Activated T-helper 2 cell treated with anti-CD3 and anti-CD28 coated beads, Interferon-gamma antibody, Interleukin-2, Interleukin-4, amounts not matched to agents 10 μg/mL and 5 μg/mL and 100 μg/mL, durations not matched to agents 14 hours and 24 hours and 36 hours (primary cell): ENCODE data around the gene CACNA1F. TPM values are rescaled to one million over a fixed set of nuclear protein-coding genes. Genes with fewer than 3 reads are reported as not detected.
A peak's percentile ranks its signal among the peaks of the same experiment; 100 is the strongest.
"Not testable (repeated sequence)": the region's sequence is repeated elsewhere in the genome, so short reads cannot be mapped to it uniquely, and the experiment has no call there.

Experiments used
- DNase-seq: peaks from one replicate; pipeline ENCODE4 v3.0.0; 2021; ENCODE audit warnings: low spot score
- H3K27ac Mint-ChIP-seq: one replicate; pipeline ENCODE4 v1.8.0; 2021; ENCODE audit warnings: mixed read lengths
- H3K27me3 Mint-ChIP-seq: one replicate; pipeline ENCODE4 v1.8.0; 2021; ENCODE audit warnings: low read depth, mixed read lengths
- H3K36me3 Mint-ChIP-seq: one replicate; pipeline ENCODE4 v1.8.0; 2021; ENCODE audit warnings: low read depth, mixed read lengths
- H3K4me1 Mint-ChIP-seq: one replicate; pipeline ENCODE4 v1.8.0; 2021; ENCODE audit warnings: low read depth, mixed read lengths
- H3K4me3 Mint-ChIP-seq: one replicate; pipeline ENCODE4 v1.8.0; 2021; ENCODE audit warnings: low read depth, mild to moderate bottlenecking, moderate library complexity, mixed read lengths
- H3K9me3 Mint-ChIP-seq: one replicate; pipeline ENCODE4 v1.8.0; 2021; ENCODE audit warnings: mixed read lengths
- intact Hi-C: fragments of 100-400 bp; cut with micrococcal nuclease; formaldehyde crosslinking; loops from one replicate; pipeline ENCODE4 v1.15.1; 2023
- total RNA-seq: library from RNA; stranded (reverse); gene quantifications from 2 replicates; pipeline ENCODE4 v1.2.3, GENCODE V29; 2022

Gene CACNA1F
- total RNA-seq, 1 donor from 2014 or later = 0.23 TPM

- Mint-ChIP-seq H3K9me3 (no peaks in the 10 kb centered on the region), H3K4me1 (peaks cover 18% of the 10 kb centered on the region), H3K4me3 (peak overlapping the region; percentile 86), H3K27me3 (no peaks in the 10 kb centered on the region), H3K36me3 (peaks cover 30% of the 10 kb centered on the region), H3K27ac (peak overlapping the region; percentile 83)
- intact Hi-C loops = no loop called here
- peak; percentile 15 for DNase-seq
Observed at GRCh38 chrX:49184294-49185281, 48.6 kb downstream of the CACNA1F start.

DNA sequence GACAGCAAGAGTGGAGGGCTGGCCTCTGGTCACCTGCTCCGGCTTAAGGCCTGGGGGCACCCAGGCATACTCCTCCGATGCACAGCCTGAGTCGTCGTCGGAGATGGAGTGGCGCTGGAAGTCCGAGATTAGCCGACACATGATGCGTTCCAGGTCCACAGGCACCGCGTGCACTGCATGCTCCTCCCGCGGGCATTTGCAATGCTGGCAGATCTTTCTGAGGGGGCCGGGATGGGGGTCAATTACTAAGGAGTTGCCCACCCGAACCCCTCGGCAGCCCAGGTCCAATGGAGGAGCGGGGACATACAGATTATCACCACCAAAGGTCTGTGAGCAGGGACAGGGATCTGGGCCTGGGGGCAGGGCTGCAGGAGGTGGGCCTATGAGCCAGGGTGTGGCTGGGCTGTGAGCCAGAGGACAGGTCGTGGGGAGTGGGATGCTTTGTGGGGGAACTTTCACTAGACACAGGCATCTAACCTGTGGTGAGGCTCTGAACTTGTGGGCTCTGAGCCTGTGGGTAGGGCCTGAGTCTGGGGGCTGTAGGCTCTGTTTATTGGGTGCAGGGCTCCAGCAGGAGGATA is 49.3 kb downstream of the CACNA1F start:
- H3K36me3 Mint-ChIP-seq = peaks cover 37% of the 10 kb centered on the region
- H3K4me3 Mint-ChIP-seq = peak overlapping the region; percentile 37
- H3K9me3 Mint-ChIP-seq = no peaks in the 10 kb centered on the region
- H3K27me3 Mint-ChIP-seq = no peaks in the 10 kb centered on the region
- DNase-seq = no peak
- peak overlapping the region; percentile 46 for H3K27ac Mint-ChIP-seq
- peaks cover 14% of the 10 kb centered on the region for H3K4me1 Mint-ChIP-seq
- intact Hi-C loops = no loop called here

DNA sequence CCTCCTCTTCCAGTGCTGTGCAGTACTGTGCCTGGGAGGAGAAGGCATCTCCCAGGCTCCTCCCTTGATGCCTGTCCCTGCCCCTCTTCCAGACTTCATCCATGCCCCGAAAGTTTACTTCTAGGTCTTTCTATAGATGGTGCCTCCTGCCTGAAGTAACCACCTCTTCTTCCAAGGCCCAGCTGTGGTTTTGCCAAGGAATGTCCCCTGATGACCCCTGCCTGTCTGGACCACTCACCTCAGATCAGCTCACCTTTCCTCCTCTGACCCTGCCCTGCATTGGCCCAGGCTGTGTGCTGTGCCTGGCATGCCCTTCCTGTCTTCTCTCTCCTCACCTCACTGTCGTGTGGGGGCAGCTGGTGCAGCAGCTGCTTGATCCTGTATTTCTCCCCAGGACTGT is 53.8 kb downstream of the CACNA1F start:
- no peaks in the 10 kb centered on the region for H3K9me3 Mint-ChIP-seq
- peaks cover 65% of the 10 kb centered on the region for H3K36me3 Mint-ChIP-seq
- H3K4me1 Mint-ChIP-seq = peaks cover 3% of the 10 kb centered on the region
- intact Hi-C loops = no loop called here
- H3K4me3 Mint-ChIP-seq = no peak overlapping the region
- H3K27me3 Mint-ChIP-seq = no peaks in the 10 kb centered on the region
- peak overlapping the region; percentile 28 for H3K27ac Mint-ChIP-seq
- DNase-seq = no peak

- no peaks in the 10 kb centered on the region for H3K27me3 Mint-ChIP-seq
- H3K4me1 Mint-ChIP-seq = peaks cover 6% of the 10 kb centered on the region
- intact Hi-C loops = no loop called here
- H3K9me3 Mint-ChIP-seq = no peaks in the 10 kb centered on the region
- H3K36me3 Mint-ChIP-seq = peaks cover 62% of the 10 kb centered on the region
- H3K27ac Mint-ChIP-seq = no peak overlapping the region
- no peak overlapping the region for H3K4me3 Mint-ChIP-seq
- DNase-seq = no peak
Observed at GRCh38 chrX:49178537-49178936, 54.6 kb downstream of the CACNA1F start.

- no peaks in the 10 kb centered on the region for H3K9me3 Mint-ChIP-seq
- intact Hi-C loops = no loop called here
- no peaks in the 10 kb centered on the region for H3K27me3 Mint-ChIP-seq
- DNase-seq = no peak
- H3K36me3 Mint-ChIP-seq = peaks cover 65% of the 10 kb centered on the region
- H3K4me3 Mint-ChIP-seq = no peak overlapping the region
- peaks cover 9% of the 10 kb centered on the region for H3K4me1 Mint-ChIP-seq
- H3K27ac Mint-ChIP-seq = no peak overlapping the region
Observed at GRCh38 chrX:49177873-49178480, 55.2 kb downstream of the CACNA1F start.

GRCh38 chrX:49177338-49177833 is 55.8 kb downstream of the CACNA1F start:
- Mint-ChIP-seq H3K4me1 (peaks cover 13% of the 10 kb centered on the region), H3K4me3 (no peak overlapping the region), H3K27ac (no peak overlapping the region), H3K27me3 (no peaks in the 10 kb centered on the region), H3K9me3 (no peaks in the 10 kb centered on the region), H3K36me3 (peaks cover 66% of the 10 kb centered on the region)
- intact Hi-C loops = no loop called here
- no peak for DNase-seq

DNA sequence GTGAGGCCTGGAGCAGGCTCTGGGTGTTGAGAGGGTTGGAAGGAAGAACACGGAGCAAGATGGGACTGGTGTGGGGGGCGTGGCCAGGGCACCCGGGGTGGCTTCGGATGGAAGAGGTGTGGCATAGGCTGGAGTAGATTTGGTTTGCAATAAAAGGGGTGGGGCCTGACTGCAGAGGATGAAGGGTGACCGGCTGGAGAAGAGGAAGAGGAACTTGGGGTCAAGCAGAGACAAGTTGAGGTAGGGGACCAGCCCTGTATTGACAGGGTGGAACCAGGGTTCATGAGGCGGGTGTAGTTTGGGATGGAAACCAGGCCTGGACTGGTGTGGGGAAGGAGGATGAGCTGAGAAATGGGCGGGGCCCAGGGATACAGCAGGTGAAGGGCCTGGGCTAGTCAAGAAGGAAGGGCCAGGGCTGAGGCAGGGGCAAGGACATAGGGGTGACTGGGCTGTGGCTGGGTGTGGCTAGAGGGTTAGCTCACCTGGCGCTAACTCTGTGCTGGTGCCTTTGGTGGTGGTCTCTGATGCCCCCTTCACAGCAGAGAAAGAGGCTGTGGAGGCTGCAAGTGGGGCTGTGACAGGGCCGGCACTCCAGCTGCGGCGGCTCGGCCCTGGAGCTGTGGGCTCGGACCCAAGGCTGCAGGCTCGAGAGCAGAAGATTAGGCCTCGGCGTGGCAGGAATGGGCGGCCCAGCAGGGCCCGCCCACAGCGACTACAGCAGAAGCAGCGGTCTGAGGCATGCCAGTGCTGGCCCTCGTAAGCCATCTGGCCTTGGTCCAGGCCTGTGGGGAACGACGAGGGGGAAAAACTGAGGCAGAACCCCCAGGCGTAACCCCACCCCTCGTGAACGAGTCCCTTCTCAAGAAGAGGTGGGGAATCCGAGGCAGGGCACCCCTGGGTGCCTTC is 56.5 kb downstream of the CACNA1F start:
- Mint-ChIP-seq H3K4me1 (peaks cover 13% of the 10 kb centered on the region), H3K36me3 (peaks cover 63% of the 10 kb centered on the region), H3K9me3 (no peaks in the 10 kb centered on the region), H3K27me3 (no peaks in the 10 kb centered on the region), H3K27ac (no peak overlapping the region), H3K4me3 (no peak overlapping the region)
- intact Hi-C loops = no loop called here
- DNase-seq = no peak

DNA sequence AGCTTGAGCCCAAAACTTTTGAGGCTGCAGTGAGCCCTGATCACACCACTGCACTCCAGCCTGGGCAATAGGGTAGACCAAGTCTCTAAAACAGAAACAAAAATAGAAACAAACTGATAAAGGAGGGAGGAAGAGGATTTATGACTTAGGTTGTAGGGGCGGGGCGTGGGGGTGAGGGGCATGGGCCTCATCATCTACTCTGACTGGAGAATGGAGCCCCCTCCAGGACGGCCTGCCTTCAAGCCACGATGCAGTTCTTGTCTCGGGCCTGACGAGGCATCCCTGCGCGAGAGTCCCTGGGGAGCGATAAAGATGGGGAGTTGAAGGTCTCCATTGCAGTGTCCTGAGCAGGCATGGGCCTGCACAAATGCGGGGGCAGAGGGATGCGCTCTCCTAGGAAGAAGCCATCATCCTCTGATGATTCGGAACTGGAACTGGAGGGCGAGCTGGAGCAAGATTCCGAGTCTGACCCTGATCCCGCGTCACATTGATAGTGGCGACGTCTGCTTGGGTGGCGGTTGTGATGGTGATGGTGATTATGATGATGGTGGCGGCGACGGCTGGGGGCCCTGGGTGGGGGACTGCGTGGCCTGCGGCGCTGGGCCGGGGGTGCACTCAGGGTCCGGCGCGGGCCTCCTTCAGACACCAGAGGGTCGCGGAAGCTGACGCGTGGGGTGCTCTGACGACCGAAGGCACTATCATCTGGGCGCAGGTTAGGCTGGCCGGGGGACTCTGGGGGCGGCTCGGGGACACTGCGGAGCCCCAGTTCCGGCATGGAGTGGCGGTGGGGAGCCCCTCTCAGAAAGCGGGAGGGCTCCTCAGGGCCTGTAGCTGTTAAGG is 57.5 kb downstream of the CACNA1F start:
- Mint-ChIP-seq H3K36me3 (peaks cover 57% of the 10 kb centered on the region), H3K9me3 (no peaks in the 10 kb centered on the region), H3K4me1 (peaks cover 13% of the 10 kb centered on the region), H3K27ac (no peak overlapping the region), H3K27me3 (no peaks in the 10 kb centered on the region), H3K4me3 (no peak overlapping the region)
- DNase-seq = no peak
- intact Hi-C loops = no loop called here

DNA sequence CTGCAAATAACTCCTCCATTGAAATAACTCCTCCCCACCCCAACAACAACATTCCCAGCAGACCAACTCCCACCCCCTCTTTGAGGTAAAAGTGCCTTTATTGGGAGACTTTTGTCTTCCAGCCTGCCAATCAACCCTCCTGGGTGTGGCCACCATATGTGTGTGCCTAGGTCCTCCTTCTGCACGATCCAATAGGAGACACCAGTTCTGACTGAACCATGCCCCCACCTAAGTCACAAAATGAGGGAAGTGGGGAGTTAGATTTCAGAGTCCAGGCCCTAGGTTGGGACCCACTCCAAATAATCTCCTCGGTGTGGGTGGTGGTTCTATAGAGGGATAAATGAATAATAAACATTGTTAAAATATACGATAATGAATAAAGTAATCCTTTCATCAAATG is 58.4 kb downstream of the CACNA1F start:
- no peaks in the 10 kb centered on the region for H3K9me3 Mint-ChIP-seq
- H3K27me3 Mint-ChIP-seq = no peaks in the 10 kb centered on the region
- intact Hi-C loops = no loop called here
- H3K4me3 Mint-ChIP-seq = no peak overlapping the region
- no peak for DNase-seq
- peaks cover 51% of the 10 kb centered on the region for H3K36me3 Mint-ChIP-seq
- no peak overlapping the region for H3K27ac Mint-ChIP-seq
- peaks cover 13% of the 10 kb centered on the region for H3K4me1 Mint-ChIP-seq

DNA sequence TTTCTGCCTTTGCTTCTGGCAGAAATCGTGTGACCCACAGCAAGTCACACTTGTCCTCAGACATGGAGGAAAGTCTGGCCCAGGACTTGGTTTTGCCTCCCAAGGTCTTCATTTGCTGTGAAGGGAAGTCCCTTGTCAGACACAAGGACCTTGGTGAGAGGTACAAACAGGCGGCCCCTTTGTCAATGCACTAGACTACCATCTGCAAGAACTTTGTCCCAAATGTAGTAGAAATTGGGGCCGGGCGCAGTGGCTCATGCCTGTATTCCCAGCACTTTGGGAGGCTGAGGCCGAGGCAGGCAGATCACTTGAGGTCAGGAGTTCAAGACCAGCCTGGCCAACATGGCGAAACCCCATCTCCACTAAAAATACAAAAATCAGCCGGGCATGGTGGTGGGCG is 59.6 kb downstream of the CACNA1F start:
- intact Hi-C loops = loop anchor here (2.0 kb wide), 1 partner anchor 13 kb away; the partner anchor contains the start of gene PRICKLE3

DNA sequence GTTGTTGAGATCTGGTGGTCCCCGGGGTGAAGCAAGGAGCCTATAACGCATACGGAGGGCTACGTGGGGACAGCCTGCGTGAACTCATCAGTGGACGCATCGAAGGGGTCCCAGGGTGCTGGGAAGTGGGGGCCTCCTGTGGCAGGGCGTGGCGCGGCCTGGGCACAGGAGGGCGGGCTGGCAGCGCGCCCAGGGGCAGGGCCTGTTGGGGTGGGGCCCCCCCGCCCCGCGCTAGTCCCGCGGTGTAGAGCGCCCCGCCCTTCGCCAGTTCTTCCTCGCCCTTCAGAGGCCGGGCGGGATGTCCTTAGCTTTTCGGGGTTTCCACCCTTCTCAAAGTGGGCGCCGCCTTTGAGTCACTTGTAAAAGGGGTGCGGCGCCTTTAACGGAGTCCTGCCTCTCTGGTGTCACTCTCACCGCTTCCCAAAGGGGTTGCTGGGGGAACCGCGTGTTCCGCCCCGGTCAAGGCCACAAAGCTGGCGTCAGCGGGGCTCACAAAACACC is 60.8 kb downstream of the CACNA1F start:
- peaks cover 37% of the 10 kb centered on the region for H3K36me3 Mint-ChIP-seq
- intact Hi-C loops = loop anchor here (2.0 kb wide), 1 partner anchor 14 kb away; the partner anchor contains the start of gene PRICKLE3
- H3K4me1 Mint-ChIP-seq = peaks cover 20% of the 10 kb centered on the region
- no peaks in the 10 kb centered on the region for H3K9me3 Mint-ChIP-seq
- H3K27ac Mint-ChIP-seq = peak overlapping the region; percentile 84
- H3K27me3 Mint-ChIP-seq = no peaks in the 10 kb centered on the region
- peak; percentile 69 for DNase-seq
- H3K4me3 Mint-ChIP-seq = peak overlapping the region; percentile 86

More for the DNA sequence above, 59.6 kb downstream of the CACNA1F start:
- not testable (repeated sequence) for H3K27me3 Mint-ChIP-seq, DNase-seq, H3K27ac Mint-ChIP-seq, H3K9me3 Mint-ChIP-seq
- Mint-ChIP-seq H3K4me3 (peak overlapping the region; percentile 86), H3K4me1 (peaks cover 13% of the 10 kb centered on the region), H3K36me3 (peaks cover 42% of the 10 kb centered on the region)
